ENCODE results near the gene CD22. TPM values are rescaled to one million over a fixed set of nuclear protein-coding genes. Genes with fewer than 3 reads are reported as not detected.

The CD22 gene
- total and polyA plus RNA-seq, 2 donors (not counting 1 experiment from before 2014, with no cell fraction given): 692 to 1,437 TPM

DNA sequence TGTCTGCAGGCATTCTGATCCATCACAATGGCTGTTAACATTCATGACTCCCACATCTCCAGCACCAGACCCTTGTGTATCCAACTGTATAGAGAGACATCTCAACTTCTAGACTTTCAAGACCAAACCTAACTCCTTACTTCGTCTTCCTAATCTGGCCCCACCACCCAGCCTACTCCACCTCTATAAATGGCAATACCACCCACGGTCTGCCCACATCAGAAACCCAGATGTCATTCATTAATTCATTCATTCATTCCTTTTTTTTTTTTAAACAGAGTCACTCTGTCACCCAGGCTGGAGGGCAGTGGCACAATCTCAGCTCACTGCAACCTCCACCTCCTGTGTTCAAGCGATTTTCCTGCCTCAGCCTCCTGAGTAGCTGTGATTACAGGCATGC, 52.3 kb downstream of the CD22 start:
- no peak overlapping the region for H3K4me3 Mint-ChIP-seq
- H3K4me1 ChIP-seq (ENCODE audit: control insufficient read depth in 2 of 2, insufficient read depth in 2 of 2, low read length in 2 of 2): peaks cover 7 to 12% of the 10 kb centered on the region in 2 donors
- H3K4me3 ChIP-seq (ENCODE audit: control extremely low read depth in 1 of 5, extremely low read depth in 1 of 5, insufficient read depth in 1 of 5, low read depth in 2 of 5, low read length in 4 of 5): no peak overlapping the region
- WGBS (ENCODE audit: insufficient coverage): 77% methylated on average over 2 of the region's 3 CpGs
- ChIA-PET CTCF (no interaction called here), POLR2A (no interaction called here)
- H3K9ac ChIP-seq (ENCODE audit: low read length): no peak overlapping the region
- H3K9me3 Mint-ChIP-seq (ENCODE audit: insufficient read depth): peaks cover under 1% of the 10 kb centered on the region
- DNase-seq (no peak), ATAC-seq (ENCODE audit: low read depth) (no peak)
- H3K4me1 Mint-ChIP-seq: peaks cover 9% of the 10 kb centered on the region
- H3K4me2 ChIP-seq (replicated peaks; ENCODE audit: low read depth, low read length, poor library complexity, severe bottlenecking): no peak overlapping the region
- H3K27me3 Mint-ChIP-seq: peaks cover 13% of the 10 kb centered on the region
- TF ChIP-seq CTCF (IDR thresholded peaks at IDR 0.05) (no peak), EZH2 (IDR thresholded peaks at IDR 0.05; ENCODE audit: borderline replicate concordance, insufficient read depth, low read depth, low read length, poor library complexity, severe bottlenecking) (no peak)
- no peak overlapping the region for H2AFZ ChIP-seq (ENCODE audit: insufficient read depth, low read depth, low read length, poor library complexity, severe bottlenecking)
- no peaks in the 10 kb centered on the region for H4K20me1 ChIP-seq (ENCODE audit: control insufficient read depth, insufficient read depth, low read length, poor library complexity, severe bottlenecking)
- H3K27ac Mint-ChIP-seq: no peak overlapping the region
- intact Hi-C loops (cut with micrococcal nuclease): no loop called here
- peaks cover 0 to 2% (median 0%) of the 10 kb centered on the region in 4 experiments for H3K27me3 ChIP-seq (replicated peaks in 1 of 4; ENCODE audit: control extremely low read depth in 1 of 4, control insufficient read depth in 3 of 4, insufficient read depth in 4 of 4, low read length in 3 of 4)
- H3K27ac ChIP-seq (ENCODE audit: low read length in 2 of 2): no peak overlapping the region
- peaks cover 4 to 23% (median 7%) of the 10 kb centered on the region in 3 donors for H3K9me3 ChIP-seq (ENCODE audit: control extremely low read depth in 1 of 3, control insufficient read depth in 2 of 3, insufficient read depth in 1 of 3, low read length in 2 of 3)
- H3K79me2 ChIP-seq (ENCODE audit: control insufficient read depth, insufficient read depth, low read length): no peaks in the 10 kb centered on the region
- H3K36me3 ChIP-seq (replicated peaks in 1 of 2; ENCODE audit: control extremely low read depth in 1 of 2, control insufficient read depth in 1 of 2, extremely low read depth in 1 of 2, insufficient read depth in 2 of 2, low read length in 1 of 2): no peaks in the 10 kb centered on the region

DNA sequence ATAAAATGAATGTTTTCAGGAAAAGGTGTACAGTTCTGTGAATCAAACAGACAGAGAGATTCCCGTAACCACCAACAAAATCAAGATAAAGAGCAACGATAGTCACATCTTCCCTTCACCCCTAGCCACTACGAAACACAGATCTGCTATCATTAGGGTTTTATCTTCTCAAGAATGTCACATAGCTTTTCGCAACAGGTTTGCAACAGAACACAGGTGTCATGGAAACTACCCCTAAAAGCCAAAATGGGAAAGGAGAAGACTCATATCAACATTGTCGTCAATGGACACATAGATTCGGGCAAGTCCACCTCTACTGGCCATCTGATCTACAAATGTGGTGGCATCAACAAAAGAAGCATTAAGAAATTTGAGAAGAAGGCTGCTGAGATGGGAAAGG, 52.9 kb downstream of the CD22 start:
- no peak overlapping the region for H3K9ac ChIP-seq (ENCODE audit: low read length)
- Mint-ChIP-seq H3K27ac (no peak overlapping the region), H3K9me3 (ENCODE audit: insufficient read depth) (peaks cover 2% of the 10 kb centered on the region), H3K4me1 (peaks cover 6% of the 10 kb centered on the region), H3K27me3 (peaks cover 13% of the 10 kb centered on the region), H3K4me3 (no peak overlapping the region)
- 87% methylated on average over 3 of the region's 6 CpGs for WGBS (ENCODE audit: insufficient coverage)
- H3K79me2 ChIP-seq (ENCODE audit: control insufficient read depth, insufficient read depth, low read length): no peaks in the 10 kb centered on the region
- H3K27ac ChIP-seq (ENCODE audit: low read length in 2 of 2): no peak overlapping the region
- intact Hi-C loops (cut with micrococcal nuclease): no loop called here
- no peak overlapping the region for H3K4me2 ChIP-seq (replicated peaks; ENCODE audit: low read depth, low read length, poor library complexity, severe bottlenecking)
- H3K4me3 ChIP-seq (ENCODE audit: control extremely low read depth in 1 of 5, extremely low read depth in 1 of 5, insufficient read depth in 1 of 5, low read depth in 2 of 5, low read length in 4 of 5): no peak overlapping the region
- H2AFZ ChIP-seq (ENCODE audit: insufficient read depth, low read depth, low read length, poor library complexity, severe bottlenecking): no peak overlapping the region
- TF ChIP-seq EZH2 (IDR thresholded peaks at IDR 0.05; ENCODE audit: borderline replicate concordance, insufficient read depth, low read depth, low read length, poor library complexity, severe bottlenecking) (no peak), CTCF (IDR thresholded peaks at IDR 0.05) (no peak)
- H3K4me1 ChIP-seq (ENCODE audit: control insufficient read depth in 2 of 2, insufficient read depth in 2 of 2, low read length in 2 of 2): peaks cover 5% of the 10 kb centered on the region in 2 donors
- peaks cover 0 to 2% (median 0%) of the 10 kb centered on the region in 4 experiments for H3K27me3 ChIP-seq (replicated peaks in 1 of 4; ENCODE audit: control extremely low read depth in 1 of 4, control insufficient read depth in 3 of 4, insufficient read depth in 4 of 4, low read length in 3 of 4)
- CTCF ChIA-PET: no interaction called here
- no peaks in the 10 kb centered on the region for H3K36me3 ChIP-seq (replicated peaks in 1 of 2; ENCODE audit: control extremely low read depth in 1 of 2, control insufficient read depth in 1 of 2, extremely low read depth in 1 of 2, insufficient read depth in 2 of 2, low read length in 1 of 2)
- POLR2A ChIA-PET: no interaction called here
- H3K9me3 ChIP-seq (ENCODE audit: control extremely low read depth in 1 of 3, control insufficient read depth in 2 of 3, insufficient read depth in 1 of 3, low read length in 2 of 3): peaks cover 5 to 25% (median 12%) of the 10 kb centered on the region in 3 donors
- H4K20me1 ChIP-seq (ENCODE audit: control insufficient read depth, insufficient read depth, low read length, poor library complexity, severe bottlenecking): no peaks in the 10 kb centered on the region
- DNase-seq (no peak), ATAC-seq (ENCODE audit: low read depth) (no peak)
